Activated CD4-positive, CD25-positive, alpha-beta regulatory T cell treated with anti-CD3 and anti-CD28 coated beads, Interleukin-2, amount 50 U/mL, for 72 hours (primary cell): ENCODE results near the gene JOSD2.
"Not testable (repeated sequence)": the region's sequence is repeated elsewhere in the genome, so short reads cannot be mapped to it uniquely, and the experiment has no call there.

Source experiments
- DNase-seq: peaks from one replicate; pipeline ENCODE4 v3.0.0; 2021

JOSD2 gene

GRCh38 chr19:50546527-50547221 lies 35.7 kb upstream of the JOSD2 start:
- no peak for DNase-seq

- no peak for DNase-seq
Measured at GRCh38 chr19:50542943-50543342, 32.0 kb upstream of the JOSD2 start.

- DNase-seq: peak; percentile 76
Measured at GRCh38 chr19:50537769-50538230, 26.8 kb upstream of the JOSD2 start.

GRCh38 chr19:50537306-50537685 lies 26.3 kb upstream of the JOSD2 start:
- DNase-seq: no peak

- DNase-seq: no peak
Measured at GRCh38 chr19:50536662-50537305, 25.8 kb upstream of the JOSD2 start.

GRCh38 chr19:50535672-50536187 lies 24.7 kb upstream of the JOSD2 start:
- DNase-seq: no peak

- no peak for DNase-seq
Measured at GRCh38 chr19:50534478-50534877, 23.5 kb upstream of the JOSD2 start.

- no peak for DNase-seq
Measured at GRCh38 chr19:50532952-50533351, 22.0 kb upstream of the JOSD2 start.

GRCh38 chr19:50531171-50531612 lies 20.2 kb upstream of the JOSD2 start:
- no peak for DNase-seq

- DNase-seq: not testable (repeated sequence)
Measured at GRCh38 chr19:50528052-50528451, 17.1 kb upstream of the JOSD2 start.

GRCh38 chr19:50522881-50523280 lies 11.9 kb upstream of the JOSD2 start:
- DNase-seq: no peak

GRCh38 chr19:50520822-50521465 lies 10.0 kb upstream of the JOSD2 start:
- DNase-seq: no peak

- no peak for DNase-seq
Measured at GRCh38 chr19:50519006-50519575, 8.1 kb upstream of the JOSD2 start.

GRCh38 chr19:50518091-50519005 lies 7.4 kb upstream of the JOSD2 start:
- no peak for DNase-seq

- no peak for DNase-seq
Measured at GRCh38 chr19:50517704-50518075, 6.7 kb upstream of the JOSD2 start.

GRCh38 chr19:50516964-50517703 lies 6.1 kb upstream of the JOSD2 start:
- DNase-seq: no peak

- DNase-seq: no peak
Measured at GRCh38 chr19:50516456-50516855, 5.5 kb upstream of the JOSD2 start.

- no peak for DNase-seq
Measured at GRCh38 chr19:50515168-50515561, 4.2 kb upstream of the JOSD2 start.

- no peak for DNase-seq
Measured at GRCh38 chr19:50514346-50515167, 3.6 kb upstream of the JOSD2 start.

GRCh38 chr19:50513746-50514345 lies 2.9 kb upstream of the JOSD2 start, which contains the start of gene ASPDH:
ASPDH (minus strand) TSS chr19:50513913; CDS start chr19:50513823, 90 bp downstream.
- no peak for DNase-seq
